Astrocyte (in vitro differentiated cells and primary cell): ENCODE results near the gene FHIP2A.

Experiments
- CTCF ChIP-seq: IDR thresholded peaks from 2 replicates; pipeline ENCODE4 v1.5.1; 2011; ENCODE audit warnings: low read depth, mild to moderate bottlenecking, inconsistent platforms, low read length, moderate library complexity; ENCODE audit not compliant: insufficient read depth
- EZH2 ChIP-seq: IDR thresholded peaks from 2 replicates; pipeline ENCODE4 v1.6.1; 2012; ENCODE audit warnings: mild to moderate bottlenecking, low read length, inconsistent platforms; ENCODE audit not compliant: insufficient read depth

- no peak for TF ChIP-seq EZH2
- no peak for TF ChIP-seq CTCF
These were observed 1.5 kb downstream of the FHIP2A start for GRCh38 chr10:114823077-114823463.
